HG02678 (cell line): ENCODE results near the gene CENPC.
"Not testable (repeated sequence)": the region's sequence is repeated elsewhere in the genome, so short reads cannot be mapped to it uniquely, and the experiment has no call there.

Experiments used
- ATAC-seq: cut with Tn5 transposase; IDR thresholded peaks from one replicate; pipeline ENCODE4 v1.9.1; 2021; ENCODE audit warnings: mild to moderate bottlenecking, moderate library complexity; ENCODE audit not compliant: unreplicated experiment

CENPC gene

GRCh38 chr4:67483868-67484602 lies 61.3 kb downstream of the CENPC start:
- ATAC-seq, result no peak

GRCh38 chr4:67480810-67481209 lies 64.5 kb downstream of the CENPC start:
- ATAC-seq, result no peak

- no peak for ATAC-seq
These were observed 70.1 kb downstream of the CENPC start for GRCh38 chr4:67475155-67475554.

GRCh38 chr4:67470871-67471270 lies 74.4 kb downstream of the CENPC start:
- ATAC-seq, result no peak

- ATAC-seq, result no peak
These were observed 76.5 kb downstream of the CENPC start for GRCh38 chr4:67468830-67469229.

DNA sequence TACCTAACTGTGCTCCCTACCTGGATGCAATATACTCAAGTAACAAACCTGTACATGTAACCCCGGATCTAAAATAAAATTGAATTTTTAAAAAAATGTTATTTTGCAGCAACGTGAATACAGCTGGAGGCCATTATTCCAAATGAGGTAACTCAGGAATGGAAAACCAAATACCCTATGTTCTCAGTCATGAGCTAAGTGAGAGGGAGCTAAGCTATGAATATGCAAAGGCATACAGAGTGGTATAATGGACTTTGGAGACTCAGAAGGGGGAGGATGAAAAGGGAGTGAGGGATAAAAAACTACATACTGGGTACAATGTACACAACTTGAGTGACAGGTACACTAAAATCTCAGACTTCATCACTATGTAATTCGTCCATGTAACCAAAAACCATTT lies 78.6 kb downstream of the CENPC start:
- ATAC-seq, result no peak

GRCh38 chr4:67465763-67466052 lies 79.6 kb downstream of the CENPC start:
- no peak for ATAC-seq

DNA sequence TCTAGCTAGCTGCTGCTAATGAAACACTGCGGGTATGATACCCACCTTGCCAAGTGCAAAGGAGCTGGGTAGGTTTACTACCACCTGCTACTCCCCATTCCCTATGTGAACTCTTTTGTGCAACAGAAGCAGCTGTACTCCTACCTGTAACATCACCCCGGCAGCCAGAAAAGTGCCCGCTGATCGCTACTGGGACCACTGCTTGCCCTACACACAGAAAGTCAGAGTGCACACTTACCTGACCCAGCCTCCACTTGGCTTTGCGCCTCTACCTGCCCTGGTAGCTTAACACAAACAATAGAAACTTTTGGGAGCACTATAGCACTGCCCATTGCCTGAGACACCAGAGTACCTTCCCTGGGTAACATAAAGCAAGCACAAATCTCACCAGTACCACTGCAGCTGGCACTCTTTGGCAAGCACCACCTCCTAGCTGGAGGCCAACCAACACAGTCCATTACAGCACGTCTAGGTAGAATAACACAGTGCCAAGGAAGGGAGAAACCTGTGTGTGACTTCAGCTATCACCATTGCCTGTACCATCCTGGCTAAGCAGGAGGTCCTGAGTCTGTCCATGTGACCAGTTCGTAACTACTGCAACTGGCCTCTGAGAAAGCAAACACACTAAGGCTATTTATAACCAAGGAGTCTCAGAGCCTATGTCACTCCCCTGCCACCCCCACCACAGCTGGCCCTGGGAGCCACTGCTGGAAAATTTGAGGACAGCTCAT lies 80.1 kb downstream of the CENPC start:
- ATAC-seq, result no peak

DNA sequence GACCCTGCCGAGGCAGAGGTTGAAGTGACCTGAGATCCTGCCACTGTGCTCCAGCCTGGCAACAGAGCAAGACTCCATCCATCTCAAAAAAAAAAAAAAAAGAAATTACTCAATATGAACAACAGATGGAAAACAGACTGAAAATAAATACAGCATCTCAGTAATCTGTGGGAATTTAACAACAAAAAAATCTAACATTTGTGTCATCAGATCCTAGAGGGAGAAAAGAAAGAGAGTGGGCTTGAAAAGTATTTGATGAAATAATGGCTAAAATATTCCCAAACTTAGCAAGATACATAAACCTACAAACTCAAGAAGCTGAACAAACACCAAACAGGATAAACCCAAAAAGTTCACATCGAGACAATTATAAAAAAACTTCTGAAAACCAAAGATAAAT lies 84.7 kb downstream of the CENPC start:
- ATAC-seq, result no peak

DNA sequence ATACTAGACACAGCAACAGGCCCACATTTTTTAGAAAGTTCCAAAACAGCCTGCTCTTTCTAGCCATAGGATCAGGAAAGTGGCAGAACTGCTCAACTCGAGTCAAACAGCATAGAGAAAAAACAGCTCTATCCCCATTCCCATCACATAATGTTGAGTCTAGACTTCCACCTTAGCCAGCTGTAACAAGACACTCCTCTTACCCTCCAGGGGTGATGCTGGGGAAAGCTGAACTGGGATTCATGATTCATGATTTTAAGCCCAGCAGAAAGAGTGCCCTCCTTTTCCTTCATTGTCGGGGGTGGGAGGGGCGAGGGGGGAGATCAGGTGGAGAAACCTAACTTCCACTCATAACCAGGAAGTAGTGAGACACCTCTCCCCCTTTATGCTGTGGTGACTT lies 86.1 kb downstream of the CENPC start:
- no peak for ATAC-seq

DNA sequence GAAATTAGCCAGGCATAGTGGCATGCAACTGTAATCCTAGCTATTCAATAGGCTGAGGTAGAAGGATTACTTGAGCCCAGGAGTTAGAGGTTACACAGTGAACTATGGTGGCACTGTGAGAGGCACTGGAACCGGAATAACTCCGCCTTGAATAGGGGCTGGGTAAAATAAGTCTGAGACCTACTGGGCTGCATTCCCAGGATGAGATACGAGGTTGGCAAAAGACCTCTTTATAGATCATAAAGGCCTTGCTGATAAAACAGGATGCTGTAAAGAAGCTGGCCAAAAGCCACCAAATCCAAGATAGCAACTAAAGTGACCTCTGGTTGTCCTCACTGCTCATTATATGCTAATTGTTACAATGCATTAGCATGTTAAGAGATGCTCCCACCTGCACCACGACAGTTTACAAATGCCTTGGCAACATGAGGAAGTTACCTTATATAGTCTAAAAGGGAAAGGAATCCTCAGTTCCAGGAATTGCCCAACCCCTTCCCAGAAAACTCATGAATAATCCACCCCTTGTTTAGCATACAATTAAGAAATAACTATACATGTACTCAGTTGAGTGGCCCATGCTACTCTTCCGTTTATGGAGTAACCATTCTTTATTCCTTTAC lies 88.6 kb downstream of the CENPC start:
- ATAC-seq, result no peak

- ATAC-seq, result not testable (repeated sequence)
These were observed 92.5 kb downstream of the CENPC start for GRCh38 chr4:67452846-67453205.

GRCh38 chr4:67452100-67452845 lies 93.0 kb downstream of the CENPC start:
- no peak for ATAC-seq

- no peak for ATAC-seq
These were observed 93.8 kb downstream of the CENPC start for GRCh38 chr4:67451464-67451863.

DNA sequence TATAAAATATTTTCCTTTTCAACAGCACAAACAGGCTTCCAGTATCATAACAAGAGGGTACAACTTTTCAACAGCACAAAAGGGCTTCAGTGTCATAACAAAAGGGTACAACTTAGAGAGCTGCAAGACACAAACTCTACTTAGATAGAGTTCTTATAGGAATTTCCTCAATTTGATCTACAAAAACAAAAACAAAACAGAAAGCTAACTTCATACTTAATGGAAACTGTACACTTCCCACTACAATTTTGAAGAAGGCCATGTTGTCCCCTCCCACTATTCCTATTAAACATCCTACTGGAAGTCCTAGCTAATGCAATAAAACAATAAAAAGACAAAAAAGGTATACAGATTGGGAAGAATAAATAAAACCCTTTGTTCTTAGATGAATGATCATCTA lies 96.7 kb downstream of the CENPC start:
- no peak for ATAC-seq

DNA sequence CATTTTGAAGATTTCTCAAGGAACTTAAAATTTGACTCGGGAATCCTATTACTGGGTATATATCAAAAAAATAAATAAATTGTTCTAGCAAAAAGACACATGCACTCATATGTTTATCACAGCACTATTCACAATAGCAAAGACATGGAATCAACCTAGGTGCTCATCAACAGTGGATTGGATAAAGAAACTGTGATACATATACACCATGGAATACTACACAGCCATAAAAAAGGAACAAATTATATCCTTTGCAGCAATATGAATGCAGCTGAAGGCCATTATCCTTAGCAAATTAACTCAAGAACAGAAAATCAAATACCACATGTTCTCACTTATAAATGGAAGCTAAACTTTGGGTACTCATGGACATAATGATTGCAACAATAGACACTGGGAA lies 97.4 kb downstream of the CENPC start:
- no peak for ATAC-seq

DNA sequence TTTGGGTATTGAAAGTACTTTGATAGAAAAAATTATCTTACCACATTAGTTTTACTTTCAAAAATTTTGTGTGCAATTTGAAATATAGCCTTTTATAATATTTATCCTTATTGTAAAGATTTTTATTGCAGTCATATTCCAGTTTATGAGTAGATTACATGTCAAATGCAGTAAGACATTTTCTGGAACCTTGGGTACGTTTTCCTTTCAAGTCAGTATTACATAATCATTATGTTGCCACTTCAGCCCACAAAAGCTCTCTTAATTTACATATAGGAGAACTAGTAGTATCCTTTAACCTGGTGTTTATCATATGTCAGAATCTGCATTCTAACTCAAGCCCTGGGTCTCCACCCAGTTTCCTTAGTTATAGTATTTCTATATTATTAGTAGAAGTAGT lies 98.5 kb downstream of the CENPC start:
- ATAC-seq, result no peak

DNA sequence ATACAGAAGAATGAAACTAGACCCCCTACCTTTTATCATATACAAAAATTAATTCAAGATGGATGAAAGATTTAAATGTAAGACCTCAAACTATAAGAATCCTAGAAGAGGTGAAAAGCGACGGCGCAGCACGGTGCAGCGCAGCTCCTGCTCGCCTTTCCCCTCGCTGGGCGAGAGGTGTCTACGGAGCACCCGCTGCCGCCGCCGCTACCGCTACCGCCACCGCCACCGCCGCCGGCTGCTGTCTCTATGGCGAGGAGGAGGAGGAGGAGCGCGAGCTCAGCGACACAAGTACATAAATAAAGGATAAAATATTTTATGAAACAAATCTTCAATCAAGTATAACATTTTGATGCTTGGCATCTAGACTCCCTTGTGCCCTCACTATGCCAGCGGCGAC lies 99.4 kb downstream of the CENPC start:
- not testable (repeated sequence) for ATAC-seq

DNA sequence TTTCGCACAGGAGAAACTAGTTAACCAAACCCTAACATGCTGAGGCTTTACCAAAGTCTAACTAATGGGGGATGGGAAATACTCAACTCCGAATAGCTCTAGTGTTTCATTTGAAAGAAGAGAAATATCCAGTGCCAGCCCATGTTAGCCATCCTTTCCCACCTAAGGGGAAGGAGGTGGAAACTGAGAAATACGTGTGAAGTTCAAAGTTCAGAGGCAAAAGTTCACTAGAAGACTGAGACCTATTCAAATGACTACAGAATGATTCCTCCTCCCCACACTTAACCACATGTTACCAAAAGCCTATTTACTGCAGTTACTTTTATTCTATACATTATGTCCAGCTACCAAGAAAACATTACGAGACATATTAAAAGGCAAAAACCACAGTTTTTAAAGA lies 106.3 kb downstream of the CENPC start:
- no peak for ATAC-seq

- ATAC-seq, result no peak
These were observed 107.2 kb downstream of the CENPC start for GRCh38 chr4:67437974-67438713.

GRCh38 chr4:67436742-67437141 lies 108.6 kb downstream of the CENPC start:
- peak; percentile 85 for ATAC-seq
